Stimulated activated CD8-positive, alpha-beta memory T cell treated with anti-CD3 and anti-CD28 coated beads, Interleukin-15, amount 100 ng/mL, for 4 hours (primary cell): ENCODE data around the gene ITGAL.

Source experiments
- DNase-seq, 2 donors: peaks; one replicate each; pipeline ENCODE4 v3.0.0-alpha.2; 2020; ENCODE audit warnings: low read depth in 2 of 2

Gene ITGAL

DNA sequence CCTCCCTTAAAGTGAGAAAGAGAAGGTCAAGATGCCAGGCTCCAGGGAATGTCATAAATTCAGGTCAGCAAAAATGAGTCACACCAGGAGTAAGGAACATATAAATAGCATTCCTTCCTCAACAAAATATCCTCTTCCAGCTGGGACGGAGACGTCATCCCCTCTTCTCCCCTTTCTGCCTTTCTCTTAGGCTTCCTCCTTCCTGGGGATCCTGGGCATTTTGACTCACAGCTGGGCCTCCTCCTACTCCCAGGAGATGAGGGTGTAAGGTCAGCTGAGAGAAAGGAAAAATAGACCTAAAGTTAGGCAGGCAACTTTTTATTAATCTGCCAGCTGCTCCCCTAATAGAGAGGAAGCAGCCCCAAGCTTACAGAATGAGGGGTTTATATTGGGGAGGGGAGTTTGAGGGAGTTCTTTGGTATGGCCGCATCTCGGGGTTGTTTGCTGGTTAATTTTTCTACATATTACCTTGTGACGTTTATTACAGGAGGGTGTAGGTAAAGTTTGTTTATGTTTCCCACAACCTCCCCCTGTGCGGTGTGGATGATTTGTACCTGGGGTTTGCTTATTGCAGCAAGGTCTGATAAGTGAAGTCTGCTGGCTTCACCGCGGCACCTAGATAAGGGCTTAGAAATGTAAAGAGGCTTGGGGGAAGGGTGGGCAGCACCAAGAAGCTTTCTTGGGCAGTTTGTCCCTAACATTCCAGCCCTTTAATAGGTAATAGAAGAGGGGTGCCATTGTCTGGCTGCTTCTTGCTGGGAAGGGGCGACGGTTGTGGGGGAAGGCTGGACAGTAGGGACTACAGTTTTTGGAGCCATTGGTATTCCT, 69.2 kb downstream of the ITGAL start:
- DNase-seq, result no peak

GRCh38 chr16:30543067-30543466, 70.5 kb downstream of the ITGAL start:
- no peak for DNase-seq

DNA sequence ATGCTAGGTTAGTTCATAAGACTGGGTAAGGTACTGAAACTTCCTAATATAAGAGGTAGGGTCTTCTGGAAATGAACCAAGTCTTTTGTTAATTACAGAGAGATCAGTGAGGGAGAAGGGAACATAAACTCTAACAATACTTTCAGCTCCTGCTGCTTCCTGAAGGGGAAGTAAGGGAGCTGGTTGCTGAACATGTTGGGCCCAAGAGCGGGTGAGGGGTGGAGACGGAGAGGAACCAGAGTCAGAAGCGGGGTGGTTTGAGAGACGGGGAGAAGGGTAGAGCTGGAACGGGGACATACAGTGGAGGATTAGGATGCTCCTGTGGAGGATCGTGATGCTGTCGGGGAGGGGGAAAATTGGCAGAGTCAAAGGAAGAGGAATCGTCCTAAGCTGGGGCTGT, 73.6 kb downstream of the ITGAL start:
- DNase-seq, result no peak

- no peak for DNase-seq
Observed at GRCh38 chr16:30548416-30549253, 76.1 kb downstream of the ITGAL start.

DNA sequence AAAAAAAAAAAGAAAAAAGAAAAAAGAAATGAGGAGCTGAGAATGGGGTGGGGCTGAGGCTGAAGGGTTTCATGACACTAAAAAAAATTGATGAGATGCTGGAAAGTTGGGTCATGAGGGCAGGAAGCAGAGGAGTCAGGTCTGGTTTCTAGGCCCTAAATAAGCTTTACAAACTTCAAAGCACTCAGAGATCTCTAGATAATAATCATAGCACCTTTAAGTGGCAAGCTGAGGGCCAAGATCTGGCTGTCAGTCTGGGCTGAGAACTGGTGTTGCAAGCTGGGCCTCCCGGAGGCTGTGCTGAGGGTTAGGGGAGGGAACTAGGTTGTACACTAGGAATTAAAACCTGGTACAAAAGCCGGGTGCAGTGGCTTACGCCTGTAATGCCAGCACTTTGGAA, 79.2 kb downstream of the ITGAL start:
- peak; percentile 26 to 37 for DNase-seq

GRCh38 chr16:30552956-30553355, 80.4 kb downstream of the ITGAL start:
- no peak for DNase-seq

- DNase-seq, result no peak
Observed at GRCh38 chr16:30553393-30553899, 80.9 kb downstream of the ITGAL start.

DNA sequence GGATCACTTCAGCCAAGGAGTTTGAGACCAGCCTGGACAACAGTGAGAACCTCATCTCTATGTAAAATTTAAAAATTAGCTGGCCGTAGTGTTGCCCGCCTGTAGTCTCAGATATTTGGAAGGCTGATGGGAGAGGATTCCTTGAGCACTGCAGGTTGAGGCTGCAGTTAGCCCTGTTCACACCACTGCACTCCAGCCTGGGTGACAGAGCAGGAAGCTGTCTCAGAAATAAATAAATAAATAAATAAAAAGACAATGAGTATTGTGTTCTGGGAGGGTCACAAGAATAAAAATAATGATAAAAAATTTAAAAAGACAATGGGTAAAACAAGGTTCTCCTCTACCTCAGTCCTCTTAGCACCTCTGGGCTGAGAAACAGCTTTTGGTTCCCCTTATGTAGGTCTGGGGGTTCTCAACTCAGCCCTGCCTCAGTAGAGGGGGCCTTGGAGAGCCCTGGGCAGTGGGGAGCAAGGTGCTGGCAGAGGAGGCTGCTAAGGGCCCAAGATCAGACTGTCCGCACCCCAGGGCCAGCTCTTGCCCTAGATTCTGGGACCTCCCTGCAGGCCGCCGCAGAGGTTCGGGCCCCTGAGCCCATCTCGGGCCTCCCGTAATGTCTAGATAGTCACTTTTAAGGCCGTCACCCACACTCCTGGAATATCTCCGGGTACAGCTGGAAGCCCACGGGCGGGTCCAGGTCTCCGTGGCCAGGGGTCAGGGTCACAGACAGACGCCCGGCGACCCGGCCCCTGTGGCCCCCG, 82.2 kb downstream of the ITGAL start:
- no peak for DNase-seq

DNA sequence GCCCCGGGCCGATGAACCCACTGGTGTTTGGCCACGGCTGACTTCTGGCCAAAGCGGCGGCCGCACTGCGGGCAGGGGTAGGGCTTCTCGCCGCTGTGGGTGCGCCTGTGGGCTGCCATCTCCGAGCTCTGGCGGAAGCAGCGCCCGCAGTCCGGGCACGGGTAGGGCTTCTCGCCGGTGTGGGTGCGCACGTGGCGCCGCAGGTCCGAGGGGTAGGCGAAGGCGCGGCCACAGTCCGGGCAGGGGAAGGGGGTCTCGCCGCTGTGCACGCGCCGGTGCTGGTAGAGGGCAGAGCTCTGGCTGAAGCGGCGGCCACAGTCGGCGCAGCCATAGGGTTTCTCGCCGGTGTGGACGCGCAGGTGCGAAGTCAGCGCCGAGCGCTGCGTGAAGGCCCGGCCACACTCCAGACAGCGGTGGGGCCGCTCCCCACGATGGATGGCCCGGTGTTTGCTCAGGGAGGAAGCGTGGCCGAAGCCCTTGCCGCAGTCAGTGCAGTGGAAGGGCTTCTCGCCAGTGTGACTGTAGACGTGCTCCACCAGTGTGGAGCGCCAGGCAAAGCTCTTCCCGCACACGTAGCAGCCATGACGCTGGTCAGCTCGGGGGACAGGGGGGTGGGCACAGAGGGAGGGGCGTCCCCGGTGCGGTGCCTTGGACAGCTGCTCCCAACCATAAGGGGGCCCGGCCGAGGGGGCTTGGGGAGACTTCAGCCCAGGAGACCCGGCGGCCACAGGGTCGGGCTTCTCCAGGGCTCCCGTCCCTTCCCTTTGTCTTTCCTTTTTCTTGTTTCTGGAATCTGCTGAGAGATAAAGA, 83.0 kb downstream of the ITGAL start:
- no peak for DNase-seq

DNA sequence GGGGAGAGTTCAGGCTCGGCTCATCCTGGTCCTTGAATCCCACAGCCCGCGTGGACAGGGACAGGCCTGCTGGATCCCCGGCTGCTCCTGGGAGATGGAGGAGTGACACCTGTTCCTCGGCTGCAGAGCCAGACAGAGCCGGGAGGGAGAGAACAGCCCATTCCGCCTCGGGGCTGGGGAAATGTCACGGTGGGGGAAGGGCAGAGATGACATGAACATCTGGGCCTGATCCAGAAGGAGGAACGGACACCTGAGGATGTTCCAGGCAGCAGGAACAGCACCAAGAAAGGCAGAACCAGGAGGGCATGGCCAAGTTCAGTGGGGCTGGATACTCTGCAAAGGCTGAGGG, 83.6 kb downstream of the ITGAL start:
- no peak for DNase-seq

GRCh38 chr16:30557707-30557956, 85.1 kb downstream of the ITGAL start:
- no peak for DNase-seq

- peak; percentile 95 to 97 for DNase-seq
Observed at GRCh38 chr16:30557957-30558788, 85.6 kb downstream of the ITGAL start, which contains the start of gene ZNF764. Gene ZNF764, minus strand, starts transcription at chr16:30558374. Its CDS starts 192 bp downstream, at chr16:30558182.

DNA sequence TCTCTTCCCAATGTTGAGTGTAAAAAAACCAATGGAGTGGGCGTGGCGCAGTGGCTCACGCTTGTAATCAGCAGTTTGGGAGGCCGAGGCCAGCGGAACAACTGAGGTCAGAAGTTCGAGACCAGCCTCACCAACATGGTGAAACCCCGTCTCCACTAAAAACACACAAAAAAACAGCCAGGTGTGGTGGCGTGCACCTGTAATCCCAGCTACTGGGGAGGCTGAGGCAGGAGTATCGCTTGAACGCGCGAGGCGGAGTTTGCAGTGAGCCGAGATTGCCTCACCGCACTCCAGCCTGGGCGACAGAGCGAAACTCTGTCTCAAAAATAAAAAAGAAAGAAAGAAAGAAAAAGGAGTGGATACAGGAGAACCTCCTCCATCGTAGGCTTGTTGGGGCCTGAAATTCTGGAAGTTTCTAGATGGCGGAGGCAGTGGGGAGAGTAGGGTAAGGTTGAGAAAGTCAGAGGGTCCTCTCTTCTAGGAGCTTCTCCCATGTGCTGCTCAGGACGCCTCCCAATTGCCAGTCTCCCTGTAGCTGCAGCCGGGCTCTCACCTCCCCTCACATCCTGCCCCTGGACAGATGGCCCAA, 86.3 kb downstream of the ITGAL start:
- DNase-seq, result no peak

DNA sequence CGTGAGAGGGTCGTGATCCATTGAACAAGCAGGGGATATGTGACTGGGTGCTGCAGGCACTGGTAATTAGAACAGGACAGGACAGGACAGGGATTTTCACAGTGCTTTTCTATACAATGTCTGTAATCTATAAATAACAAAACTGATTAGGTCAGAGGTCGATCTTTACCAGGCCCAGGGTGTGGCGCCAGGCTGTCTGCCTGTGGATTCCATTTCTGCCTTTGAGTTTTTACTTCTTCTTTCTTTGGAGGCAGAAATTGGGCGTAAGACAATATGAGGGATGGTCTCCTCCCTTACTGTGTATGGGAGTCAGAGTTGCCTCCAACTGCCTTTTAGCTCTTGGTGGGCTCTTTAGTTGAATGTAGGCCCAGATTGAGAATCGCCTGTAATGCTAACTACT, 87.1 kb downstream of the ITGAL start:
- no peak for DNase-seq

- no peak for DNase-seq
Observed at GRCh38 chr16:30561089-30561816, 88.7 kb downstream of the ITGAL start.

DNA sequence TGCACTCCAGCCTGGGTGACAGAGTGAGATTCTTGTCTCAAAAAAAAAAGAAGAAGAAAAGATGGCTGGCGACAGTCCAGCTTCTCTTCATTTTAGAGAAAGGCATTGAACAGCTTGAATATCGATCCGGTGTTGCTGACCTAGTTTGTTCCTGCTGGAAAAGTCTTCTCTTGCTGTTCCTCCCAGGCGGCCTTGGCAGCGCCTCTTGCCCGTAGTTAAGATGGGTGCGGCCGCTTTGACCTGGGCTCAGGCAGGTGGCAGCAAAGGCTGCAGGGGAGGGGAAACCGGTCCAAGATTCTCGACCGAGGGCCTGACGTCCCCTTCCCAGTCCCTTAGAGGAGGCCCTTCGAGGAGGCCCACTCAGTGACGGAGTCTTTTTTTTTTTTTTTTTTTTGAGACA, 89.5 kb downstream of the ITGAL start:
- DNase-seq, result no peak

DNA sequence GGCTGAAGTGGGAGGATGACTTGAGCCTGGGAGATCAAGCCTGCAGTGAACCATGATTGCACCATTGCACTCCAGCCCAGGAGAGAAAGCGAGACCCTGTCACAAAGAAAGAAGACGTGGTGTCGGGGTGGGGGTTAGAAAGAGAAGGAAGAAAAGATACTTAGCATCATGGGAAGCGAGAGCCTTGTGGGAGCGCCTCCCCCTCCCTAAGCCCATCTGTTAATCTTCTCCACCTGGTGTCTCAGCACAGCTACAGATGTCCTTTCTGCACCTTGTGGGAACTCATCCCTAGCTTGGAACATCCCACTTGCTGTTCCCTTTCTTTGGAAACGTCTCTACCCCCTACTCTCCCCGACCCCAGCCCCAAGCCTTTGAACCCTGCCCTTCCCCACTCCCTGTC, 93.0 kb downstream of the ITGAL start:
- DNase-seq, result no peak

DNA sequence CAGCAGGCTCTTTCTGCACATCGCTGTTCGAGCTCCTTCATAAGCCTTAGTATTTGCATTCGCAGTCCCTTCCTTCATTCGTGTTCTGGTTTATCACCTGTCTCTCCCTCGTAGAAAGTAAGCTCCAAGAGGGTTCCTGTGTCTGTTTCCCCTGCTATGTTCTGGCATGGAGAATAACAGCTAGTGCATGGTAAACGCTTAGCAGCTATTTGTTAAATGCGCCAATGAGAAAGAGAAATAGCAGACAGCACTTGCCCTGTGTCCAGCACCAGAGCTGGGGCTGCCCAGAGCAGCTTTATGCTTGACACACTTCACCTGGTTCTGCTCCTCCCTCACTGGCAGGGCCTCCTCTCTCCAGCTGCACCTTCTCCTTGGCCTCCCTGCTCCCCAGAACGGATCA, 93.4 kb downstream of the ITGAL start:
- no peak for DNase-seq

DNA sequence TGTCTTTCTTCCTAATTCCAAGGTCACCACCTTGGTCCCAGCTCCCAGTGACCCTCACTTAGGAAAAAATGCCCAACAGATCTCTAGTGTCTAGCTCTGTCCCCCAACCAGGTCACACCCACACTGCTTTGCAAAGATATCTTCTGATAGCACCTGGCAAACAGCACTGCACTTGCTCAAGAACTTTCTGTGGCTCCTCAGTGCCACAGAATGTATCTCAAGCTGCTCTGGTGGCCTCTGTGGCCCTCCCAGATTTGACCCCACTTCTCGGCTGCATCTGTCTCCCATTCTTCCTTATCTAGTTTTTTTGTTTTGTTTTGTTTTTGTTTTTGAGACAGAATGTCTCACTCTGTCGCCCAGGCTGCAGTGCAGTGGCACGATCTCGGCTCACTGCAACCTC, 94.0 kb downstream of the ITGAL start:
- DNase-seq, result no peak
